ENCODE data around the gene DHX57. TPM values are rescaled to one million over a fixed set of nuclear protein-coding genes. Genes with fewer than 3 reads are reported as not detected.

DHX57 gene
- total RNA-seq, 4 donors from 2014 or later, result 11.5 to 12.0 (median 11.7) TPM

- Histone ChIP-seq H3K27me3 (no peaks in the 10 kb centered on the region), H3K4me1 (peaks cover 13 to 16% of the 10 kb centered on the region in 2 donors), H3K36me3 (no peaks in the 10 kb centered on the region), H3K27ac (peak overlapping the region; percentile 68 to 79 (median 74)), H3K9me3 (no peaks in the 10 kb centered on the region), H3K4me3 (peak overlapping the region; percentile 79 to 96 (median 94))
- ATAC-seq (peak in 1 of 2 donors; percentile 34), DNase-seq (no peak)
- in situ Hi-C loops (cut with MboI; ENCODE audit: low sequenced_read_pairs in 4 of 4), result no loop called here
- no peak for TF ChIP-seq CTCF (IDR thresholded peaks at IDR 0.05 in 4 of 5, conservative IDR thresholded peaks at IDR 0.05 in 1 of 5)
- no peak for TF ChIP-seq POLR2A (IDR thresholded peaks at IDR 0.05)
- intact Hi-C loops (cut with DNase I; ENCODE audit: low total_unique reads), result loop anchor here (2.0 kb wide), 1 partner anchor 96 kb away; the partner anchor contains the start of gene GEMIN6
Observed at GRCh38 chr2:38875227-38875575, 533 bp downstream of the DHX57 start.

GRCh38 chr2:38873763-38874162 is 2.0 kb downstream of the DHX57 start:
- Histone ChIP-seq H3K4me1 (peaks cover 13 to 16% of the 10 kb centered on the region in 2 donors), H3K27ac (no peak overlapping the region), H3K36me3 (no peaks in the 10 kb centered on the region), H3K9me3 (no peaks in the 10 kb centered on the region), H3K4me3 (no peak overlapping the region), H3K27me3 (no peaks in the 10 kb centered on the region)
- intact Hi-C loops (cut with DNase I; ENCODE audit: low total_unique reads) (loop anchor here (2.0 kb wide), 1 partner anchor 95 kb away; the partner anchor contains the start of gene GEMIN6), in situ Hi-C loops (cut with MboI; ENCODE audit: low sequenced_read_pairs in 4 of 4) (no loop called here)
- TF ChIP-seq CTCF (IDR thresholded peaks at IDR 0.05 in 4 of 5, conservative IDR thresholded peaks at IDR 0.05 in 1 of 5) (no peak), POLR2A (IDR thresholded peaks at IDR 0.05) (no peak)
- ATAC-seq, result no peak
- no peak for DNase-seq

DNA sequence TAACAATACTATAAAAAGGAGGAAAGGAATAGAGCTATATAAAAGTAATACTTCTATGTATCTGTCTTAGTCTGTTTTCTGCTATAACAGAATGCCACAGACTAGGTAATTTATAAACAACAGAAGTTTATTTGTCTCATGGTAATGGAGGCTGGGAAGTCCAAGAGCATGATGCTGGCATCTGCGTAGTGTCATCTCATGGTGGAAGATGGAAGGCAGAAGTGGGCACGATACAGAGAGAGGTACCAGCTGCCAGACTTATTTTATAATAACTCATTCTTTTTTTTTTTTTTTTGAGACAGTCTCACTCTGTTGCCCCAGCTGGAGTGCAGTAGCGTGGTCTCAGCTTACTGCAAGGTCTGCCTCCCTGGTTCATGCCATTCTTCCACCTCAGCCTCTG is 4.3 kb downstream of the DHX57 start:
- Histone ChIP-seq H3K4me3 (no peak overlapping the region), H3K36me3 (no peaks in the 10 kb centered on the region), H3K27ac (no peak overlapping the region), H3K9me3 (no peaks in the 10 kb centered on the region), H3K27me3 (no peaks in the 10 kb centered on the region), H3K4me1 (peaks cover 9 to 12% of the 10 kb centered on the region in 2 donors)
- ATAC-seq, result no peak
- in situ Hi-C loops (cut with MboI; ENCODE audit: low sequenced_read_pairs in 4 of 4) (no loop called here), intact Hi-C loops (cut with DNase I; ENCODE audit: low total_unique reads) (no loop called here)
- TF ChIP-seq POLR2A (IDR thresholded peaks at IDR 0.05), result no peak
- no peak for TF ChIP-seq CTCF (IDR thresholded peaks at IDR 0.05 in 4 of 5, conservative IDR thresholded peaks at IDR 0.05 in 1 of 5)
- no peak for DNase-seq

- DNase-seq, result no peak
- H3K27me3 ChIP-seq, result no peaks in the 10 kb centered on the region
- in situ Hi-C loops (cut with MboI; ENCODE audit: low sequenced_read_pairs in 4 of 4), result no loop called here
- ATAC-seq, result no peak
- H3K36me3 ChIP-seq, result peaks cover 0 to 16% of the 10 kb centered on the region in 2 donors
- no peaks in the 10 kb centered on the region for H3K4me1 ChIP-seq
- H3K4me3 ChIP-seq, result no peak overlapping the region
- H3K27ac ChIP-seq, result no peak overlapping the region
- TF ChIP-seq POLR2A (IDR thresholded peaks at IDR 0.05) (no peak), CTCF (IDR thresholded peaks at IDR 0.05 in 4 of 5, conservative IDR thresholded peaks at IDR 0.05 in 1 of 5) (no peak)
- no peaks in the 10 kb centered on the region for H3K9me3 ChIP-seq
- intact Hi-C loops (cut with DNase I; ENCODE audit: low total_unique reads), result no loop called here
Observed at GRCh38 chr2:38866773-38867443, 8.8 kb downstream of the DHX57 start.

Data from gastrocnemius medialis (tissue), 4 donors.